ENCODE data around the gene MCTP2.
A peak's percentile ranks its signal among the peaks of the same experiment; 100 is the strongest.

MCTP2 gene

GRCh38 chr15:94230883-94231722, at the start of gene MCTP2:
MCTP2 (plus strand) TSS chr15:94231561; CDS start chr15:94298266, 66,705 bp downstream.
- peak; percentile 71 for DNase-seq

GRCh38 chr15:94182883-94183282, 48.5 kb upstream of the MCTP2 start:
- no peak for DNase-seq

GRCh38 chr15:94185547-94186236, 45.7 kb upstream of the MCTP2 start:
- DNase-seq, result no peak

- DNase-seq, result no peak
These were observed 44.5 kb upstream of the MCTP2 start for GRCh38 chr15:94186770-94187331.

- no peak for DNase-seq
These were observed 37.5 kb upstream of the MCTP2 start for GRCh38 chr15:94193906-94194305.

- no peak for DNase-seq
These were observed 34.8 kb upstream of the MCTP2 start for GRCh38 chr15:94196531-94196930.

GRCh38 chr15:94198633-94199032, 32.7 kb upstream of the MCTP2 start:
- no peak for DNase-seq

GRCh38 chr15:94199725-94200124, 31.6 kb upstream of the MCTP2 start:
- DNase-seq, result no peak

GRCh38 chr15:94203306-94203705, 28.1 kb upstream of the MCTP2 start:
- no peak for DNase-seq

- no peak for DNase-seq
These were observed 26.0 kb upstream of the MCTP2 start for GRCh38 chr15:94205366-94205765.

- peak; percentile 36 for DNase-seq
These were observed 24.7 kb upstream of the MCTP2 start for GRCh38 chr15:94206463-94207167.

- no peak for DNase-seq
These were observed 19.1 kb upstream of the MCTP2 start for GRCh38 chr15:94212291-94212690.

GRCh38 chr15:94225616-94226015, 5.7 kb upstream of the MCTP2 start:
- DNase-seq, result no peak

- no peak for DNase-seq
These were observed 2.8 kb upstream of the MCTP2 start for GRCh38 chr15:94228611-94229010.

- no peak for DNase-seq
These were observed 1.6 kb upstream of the MCTP2 start for GRCh38 chr15:94229591-94230369.

GRCh38 chr15:94230431-94230882, 904 bp upstream of the MCTP2 start:
- DNase-seq, result no peak

- peak; percentile 26 for DNase-seq
These were observed 535 bp downstream of the MCTP2 start for GRCh38 chr15:94231723-94232468.

GRCh38 chr15:94233441-94233840, 2.1 kb downstream of the MCTP2 start:
- DNase-seq, result no peak

GRCh38 chr15:94234300-94234699, 2.9 kb downstream of the MCTP2 start:
- DNase-seq, result no peak

GRCh38 chr15:94235041-94235440, 3.7 kb downstream of the MCTP2 start:
- DNase-seq, result no peak

- DNase-seq, result no peak
These were observed 4.3 kb downstream of the MCTP2 start for GRCh38 chr15:94235646-94236045.

GRCh38 chr15:94236608-94237007, 5.2 kb downstream of the MCTP2 start:
- DNase-seq, result no peak

Measured in right hindlimb (tissue), 1 donor.